Hepatocyte (in vitro differentiated cells): Measurements from ENCODE around the gene PYGM.

Source experiments
- EZH2 ChIP-seq: fragments of 200-600 bp; sonication (generic); IDR thresholded peaks from 2 replicates; pipeline ENCODE4 v1.6.1; 2016; ENCODE audit warnings: antibody characterized with exemption, mild to moderate bottlenecking, borderline replicate concordance
- EZH2phosphoT487 ChIP-seq: fragments of 200-600 bp; sonication (generic); IDR thresholded peaks from one replicate; pipeline ENCODE4 v1.6.1; 2018; ENCODE audit warnings: antibody characterized with exemption, mild to moderate bottlenecking, low read depth, moderate library complexity; ENCODE audit not compliant: unreplicated experiment, severe bottlenecking
- TF ChIP-seq, protein P1 (sequence below): fragments of 200-600 bp; sonication (generic); IDR thresholded peaks from 2 replicates; pipeline ENCODE4 v1.5.1; 2016; ENCODE audit warnings: antibody characterized with exemption, mild to moderate bottlenecking; ENCODE audit not compliant: poor library complexity

DNA sequence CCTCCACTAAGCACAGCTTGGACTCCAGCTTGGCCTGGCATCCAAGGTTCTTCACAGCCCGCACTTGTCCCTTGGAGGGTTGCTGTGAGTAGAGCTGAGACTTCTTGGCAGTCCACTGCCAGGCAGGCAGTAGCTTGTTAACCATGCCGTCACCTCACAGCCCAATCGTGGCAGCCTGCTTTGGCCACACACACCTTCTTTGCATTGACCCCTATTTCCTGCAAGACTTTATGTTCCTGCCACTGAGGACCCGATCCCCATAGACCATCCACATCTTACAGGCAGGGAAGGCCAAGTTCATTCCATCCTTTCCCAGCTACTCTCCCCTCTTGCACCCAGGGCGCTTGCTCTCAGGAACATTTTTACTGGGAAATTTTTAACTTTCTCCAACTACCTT is 2.5 kb upstream of the PYGM start:
- TF ChIP-seq, protein P1, sequence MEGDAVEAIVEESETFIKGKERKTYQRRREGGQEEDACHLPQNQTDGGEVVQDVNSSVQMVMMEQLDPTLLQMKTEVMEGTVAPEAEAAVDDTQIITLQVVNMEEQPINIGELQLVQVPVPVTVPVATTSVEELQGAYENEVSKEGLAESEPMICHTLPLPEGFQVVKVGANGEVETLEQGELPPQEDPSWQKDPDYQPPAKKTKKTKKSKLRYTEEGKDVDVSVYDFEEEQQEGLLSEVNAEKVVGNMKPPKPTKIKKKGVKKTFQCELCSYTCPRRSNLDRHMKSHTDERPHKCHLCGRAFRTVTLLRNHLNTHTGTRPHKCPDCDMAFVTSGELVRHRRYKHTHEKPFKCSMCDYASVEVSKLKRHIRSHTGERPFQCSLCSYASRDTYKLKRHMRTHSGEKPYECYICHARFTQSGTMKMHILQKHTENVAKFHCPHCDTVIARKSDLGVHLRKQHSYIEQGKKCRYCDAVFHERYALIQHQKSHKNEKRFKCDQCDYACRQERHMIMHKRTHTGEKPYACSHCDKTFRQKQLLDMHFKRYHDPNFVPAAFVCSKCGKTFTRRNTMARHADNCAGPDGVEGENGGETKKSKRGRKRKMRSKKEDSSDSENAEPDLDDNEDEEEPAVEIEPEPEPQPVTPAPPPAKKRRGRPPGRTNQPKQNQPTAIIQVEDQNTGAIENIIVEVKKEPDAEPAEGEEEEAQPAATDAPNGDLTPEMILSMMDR = no peak
- TF ChIP-seq EZH2 (no peak), EZH2phosphoT487 (no peak)
